HCT116 (cell line): ENCODE data around the gene FEZF1. TPM values are rescaled to one million over a fixed set of nuclear protein-coding genes. Genes with fewer than 3 reads are reported as not detected.

ENCODE experiments used
- ATAC-seq: fragments of 200-7000 bp; cut with Tn5 transposase; 2 replicates; pipeline ENCODE4 v1.9.1; 2020; ENCODE audit warnings: mild to moderate bottlenecking, moderate library complexity
- BruUV-seq: library from RNA; stranded (reverse); fragments of 400-500 nt; replicated peaks from 2 replicates; lab custom pipeline; 2021; lab: Mats Ljungman, UMichigan
- CTCF ChIA-PET: fragments of 300-600 bp; sonication (Branson Sonifier 250); formaldehyde crosslinking; loops from one replicate; lab custom pipeline; 2021; ENCODE audit warnings: antibody characterized with exemption; lab: Charles Lee
- POLR2A ChIA-PET: fragments of 300-600, 350-600 bp; sonication (Branson Sonifier 250); formaldehyde crosslinking; loops from one replicate; lab custom pipeline; 2021; ENCODE audit warnings: antibody characterized with exemption; lab: Charles Lee
- RAD21 ChIA-PET, 2 experiments: fragments of 300-600 bp; sonication (Branson Sonifier 250); formaldehyde crosslinking; loops; one replicate each; lab custom pipeline; 2023; ENCODE audit warnings: low total read pairs in 2 of 2; ENCODE audit not compliant: uncharacterized antibody in 2 of 2, unreplicated experiment in 2 of 2, low non-redundant PET in 1 of 2; lab: Charles Lee
- DNase-seq: peaks from one replicate; pipeline ENCODE4 v3.0.0-alpha.2; 2010; ENCODE audit warnings: low read depth, low spot score
- H2AFZ ChIP-seq: fragments of 200-600 bp; shearing (Covaris generic), sonication (generic); 2 replicates; pipeline ENCODE4 v1.6.1; 2017; ENCODE audit warnings: low read depth, mixed run types, mixed read lengths, antibody characterized with exemption, low read length; ENCODE audit not compliant: poor library complexity, severe bottlenecking
- H3K27ac ChIP-seq: 2 replicates; pipeline ENCODE4 v1.5.1; 2012; ENCODE audit warnings: low read depth, low read length
- H3K27me3 ChIP-seq: fragments of 200-600 bp; sonication (generic); 2 replicates; pipeline ENCODE4 v1.6.1; 2016; ENCODE audit warnings: mixed run types, low read length, mixed read lengths; ENCODE audit not compliant: insufficient read depth
- H3K36me3 ChIP-seq, 2 experiments: fragments of 200-500 bp in 1 of 2; fragments of 200-600 bp in 1 of 2; sonication (Bioruptor generic) in 1 of 2; sonication (generic) in 1 of 2; 2 replicates each; pipeline versions ENCODE4 v1.5.1 to v1.6.1; 2014 to 2016; ENCODE audit warnings: low read length in 2 of 2, inconsistent platforms in 1 of 2, mixed read lengths in 1 of 2, mixed run types in 1 of 2; ENCODE audit not compliant: insufficient read depth in 2 of 2, control insufficient read depth in 1 of 2
- H3K4me1 ChIP-seq, 2 experiments: fragments of 200-600 bp in 1 of 2; sonication (generic) in 1 of 2; 2 replicates each; pipeline versions ENCODE4 v1.5.1 to v1.6.1; 2012 to 2017; ENCODE audit warnings: low read length in 2 of 2, inconsistent platforms in 1 of 2, mild to moderate bottlenecking in 1 of 2, mixed read lengths in 1 of 2, mixed run types in 1 of 2, moderate library complexity in 1 of 2; ENCODE audit not compliant: insufficient read depth in 2 of 2, control insufficient read depth in 1 of 2
- H3K4me2 ChIP-seq: fragments of 200-600 bp; sonication (generic); 2 replicates; pipeline ENCODE4 v1.6.1; 2017; ENCODE audit warnings: mixed run types, low read length, mixed read lengths
- H3K4me3 ChIP-seq, 2 experiments: fragments of 200-600 bp in 1 of 2; sonication (generic) in 1 of 2; replicated peaks in 1 of 2; 2 replicates each; pipeline ENCODE4 v1.5.1; 2011 to 2016; ENCODE audit warnings: low read length in 2 of 2, control low read depth in 1 of 2, low read depth in 1 of 2, mild to moderate bottlenecking in 1 of 2, mixed read lengths in 1 of 2, mixed run types in 1 of 2
- H3K79me2 ChIP-seq: fragments of 200-600 bp; sonication (generic); 2 replicates; pipeline ENCODE4 v1.6.1; 2017; ENCODE audit warnings: mild to moderate bottlenecking, mixed run types, low read length, moderate library complexity, mixed read lengths; ENCODE audit not compliant: insufficient read depth
- H3K9ac ChIP-seq: fragments of 200-600 bp; sonication (generic); 2 replicates; pipeline ENCODE4 v1.6.1; 2016; ENCODE audit warnings: low read length, mixed read lengths
- H3K9me2 ChIP-seq: fragments of 200-600 bp; sonication (generic), shearing (Covaris generic); 2 replicates; pipeline ENCODE4 v1.6.1; 2017; ENCODE audit warnings: mixed run types, mild to moderate bottlenecking, moderate library complexity; ENCODE audit not compliant: insufficient read depth
- H3K9me3 ChIP-seq, 2 experiments: fragments of 200-500 bp in 1 of 2; fragments of 200-600 bp in 1 of 2; sonication (Bioruptor generic) in 1 of 2; sonication (generic) in 1 of 2; 2 replicates each; pipeline ENCODE4 v1.6.1; 2014 to 2017; ENCODE audit warnings: low read length in 2 of 2, mixed read lengths in 2 of 2, inconsistent platforms in 1 of 2, low read depth in 1 of 2, mild to moderate bottlenecking in 1 of 2, mixed run types in 1 of 2, moderate library complexity in 1 of 2; ENCODE audit not compliant: control insufficient read depth in 1 of 2, insufficient read depth in 1 of 2
- H4K20me1 ChIP-seq: fragments of 200-600 bp; sonication (generic), shearing (Covaris generic); 2 replicates; pipeline ENCODE4 v1.6.1; 2017; ENCODE audit warnings: mixed run types, mild to moderate bottlenecking, moderate library complexity; ENCODE audit not compliant: insufficient read depth
- CEBPB ChIP-seq: IDR thresholded peaks from 2 replicates; pipeline ENCODE4 v1.6.1; 2012; ENCODE audit warnings: low read depth
- POLR2A ChIP-seq: IDR thresholded peaks from 2 replicates; pipeline ENCODE4 v1.7.0; 2011; ENCODE audit warnings: borderline replicate concordance; ENCODE audit not compliant: insufficient read depth, insufficient read length; ENCODE audit errors: extremely low read depth
- SIN3A ChIP-seq: IDR thresholded peaks from 2 replicates; pipeline ENCODE4 v1.6.1; 2012; ENCODE audit warnings: low read depth
- YY1 ChIP-seq: IDR thresholded peaks from 2 replicates; pipeline ENCODE4 v1.6.1; 2011; ENCODE audit warnings: low read length, low read depth, moderate library complexity, mild to moderate bottlenecking; ENCODE audit not compliant: insufficient replicate concordance; ENCODE audit errors: extremely low read depth
- ZNF274 ChIP-seq: fragments of 200-500 bp; sonication (Bioruptor generic); IDR thresholded peaks from 2 replicates; pipeline ENCODE4 v1.6.1; 2014; ENCODE audit warnings: mild to moderate bottlenecking, low read depth, low read length, inconsistent platforms
- intact Hi-C: fragments of 100-400 bp; cut with micrococcal nuclease; formaldehyde crosslinking; loops from 2 replicates; pipeline ENCODE4 v1.10.0; 2022
- total RNA-seq: library from RNA; stranded (reverse); gene quantifications from one replicate; pipeline ENCODE4 v1.2.1, GENCODE V29; 2021; ENCODE audit not compliant: unreplicated experiment
- TF ChIP-seq, protein P1 (sequence below): IDR thresholded peaks from 2 replicates; pipeline ENCODE4 v1.6.1; 2011; ENCODE audit warnings: mild to moderate bottlenecking, low read length, moderate library complexity; ENCODE audit not compliant: insufficient replicate concordance; ENCODE audit errors: extremely low read depth
- TF ChIP-seq, protein P2 (sequence below): IDR thresholded peaks from 2 replicates; pipeline ENCODE4 v1.6.1; 2012; ENCODE audit warnings: low read depth

FEZF1 gene
- total RNA-seq, 1 experiment from 2014 or later = 0.37 TPM

DNA sequence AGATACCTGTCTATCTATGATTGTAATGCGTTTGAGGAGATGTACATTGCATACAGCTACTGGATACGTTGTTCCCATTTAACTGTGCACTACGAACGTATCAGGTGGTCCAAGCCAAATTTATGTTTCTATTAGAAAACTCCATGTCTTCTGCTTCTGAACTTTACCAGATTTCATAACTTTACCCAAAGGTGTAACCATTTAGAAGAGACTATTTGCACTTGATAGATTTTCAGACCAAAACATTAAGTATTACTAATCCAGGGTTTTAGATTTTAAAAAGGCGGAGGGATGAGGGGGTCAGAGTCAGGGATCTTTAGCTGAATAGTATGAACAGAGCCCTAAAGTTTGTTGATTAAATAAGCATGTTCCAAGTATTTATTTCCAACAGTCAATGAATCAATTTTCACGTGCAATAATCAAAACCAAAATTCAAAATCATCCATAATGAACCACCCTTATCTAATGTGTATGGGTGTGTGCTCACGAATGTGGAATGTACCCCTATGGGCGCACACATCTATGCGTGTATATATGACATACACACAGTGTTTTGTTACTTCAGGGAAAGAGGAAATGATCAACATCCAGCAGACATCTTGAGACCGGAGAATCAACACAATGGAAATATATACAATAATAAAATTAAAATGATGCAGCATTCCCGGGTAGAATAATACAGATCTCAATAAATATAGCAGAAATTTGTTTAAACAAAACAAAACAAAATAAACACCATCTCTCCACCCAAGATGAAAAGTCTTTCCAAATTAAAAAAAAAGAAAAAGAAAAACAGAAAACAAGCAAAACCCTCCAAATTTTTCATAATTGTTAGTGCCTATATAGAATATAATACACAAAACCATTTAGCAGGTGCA lies 3.4 kb downstream of the FEZF1 start:
- ATAC-seq (no peak), DNase-seq (no peak)
- peaks cover 0 to 9% of the 10 kb centered on the region in 2 experiments; a peak in 3 of 4 replicates for H3K4me1 ChIP-seq
- no peak overlapping the region for H3K4me2 ChIP-seq
- no peak overlapping the region for H3K4me3 ChIP-seq
- no peaks in the 10 kb centered on the region for H3K9me3 ChIP-seq
- intact Hi-C loops = no loop called here
- no peak overlapping the region for H3K9ac ChIP-seq
- no peak overlapping the region for H3K27ac ChIP-seq
- H3K27me3 ChIP-seq = no peaks in the 10 kb centered on the region
- CTCF ChIA-PET = no interaction called here
- no TSS peak for BruUV-seq
- no peaks in the 10 kb centered on the region for H4K20me1 ChIP-seq
- POLR2A ChIA-PET = no interaction called here
- H3K9me2 ChIP-seq = no peaks in the 10 kb centered on the region
- TF ChIP-seq CEBPB (no peak), SIN3A (no peak), YY1 (no peak), POLR2A (no peak), ZNF274 (no peak)
- TF ChIP-seq, protein P1, sequence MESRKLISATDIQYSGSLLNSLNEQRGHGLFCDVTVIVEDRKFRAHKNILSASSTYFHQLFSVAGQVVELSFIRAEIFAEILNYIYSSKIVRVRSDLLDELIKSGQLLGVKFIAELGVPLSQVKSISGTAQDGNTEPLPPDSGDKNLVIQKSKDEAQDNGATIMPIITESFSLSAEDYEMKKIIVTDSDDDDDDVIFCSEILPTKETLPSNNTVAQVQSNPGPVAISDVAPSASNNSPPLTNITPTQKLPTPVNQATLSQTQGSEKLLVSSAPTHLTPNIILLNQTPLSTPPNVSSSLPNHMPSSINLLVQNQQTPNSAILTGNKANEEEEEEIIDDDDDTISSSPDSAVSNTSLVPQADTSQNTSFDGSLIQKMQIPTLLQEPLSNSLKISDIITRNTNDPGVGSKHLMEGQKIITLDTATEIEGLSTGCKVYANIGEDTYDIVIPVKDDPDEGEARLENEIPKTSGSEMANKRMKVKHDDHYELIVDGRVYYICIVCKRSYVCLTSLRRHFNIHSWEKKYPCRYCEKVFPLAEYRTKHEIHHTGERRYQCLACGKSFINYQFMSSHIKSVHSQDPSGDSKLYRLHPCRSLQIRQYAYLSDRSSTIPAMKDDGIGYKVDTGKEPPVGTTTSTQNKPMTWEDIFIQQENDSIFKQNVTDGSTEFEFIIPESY = no peak
- TF ChIP-seq, protein P2, sequence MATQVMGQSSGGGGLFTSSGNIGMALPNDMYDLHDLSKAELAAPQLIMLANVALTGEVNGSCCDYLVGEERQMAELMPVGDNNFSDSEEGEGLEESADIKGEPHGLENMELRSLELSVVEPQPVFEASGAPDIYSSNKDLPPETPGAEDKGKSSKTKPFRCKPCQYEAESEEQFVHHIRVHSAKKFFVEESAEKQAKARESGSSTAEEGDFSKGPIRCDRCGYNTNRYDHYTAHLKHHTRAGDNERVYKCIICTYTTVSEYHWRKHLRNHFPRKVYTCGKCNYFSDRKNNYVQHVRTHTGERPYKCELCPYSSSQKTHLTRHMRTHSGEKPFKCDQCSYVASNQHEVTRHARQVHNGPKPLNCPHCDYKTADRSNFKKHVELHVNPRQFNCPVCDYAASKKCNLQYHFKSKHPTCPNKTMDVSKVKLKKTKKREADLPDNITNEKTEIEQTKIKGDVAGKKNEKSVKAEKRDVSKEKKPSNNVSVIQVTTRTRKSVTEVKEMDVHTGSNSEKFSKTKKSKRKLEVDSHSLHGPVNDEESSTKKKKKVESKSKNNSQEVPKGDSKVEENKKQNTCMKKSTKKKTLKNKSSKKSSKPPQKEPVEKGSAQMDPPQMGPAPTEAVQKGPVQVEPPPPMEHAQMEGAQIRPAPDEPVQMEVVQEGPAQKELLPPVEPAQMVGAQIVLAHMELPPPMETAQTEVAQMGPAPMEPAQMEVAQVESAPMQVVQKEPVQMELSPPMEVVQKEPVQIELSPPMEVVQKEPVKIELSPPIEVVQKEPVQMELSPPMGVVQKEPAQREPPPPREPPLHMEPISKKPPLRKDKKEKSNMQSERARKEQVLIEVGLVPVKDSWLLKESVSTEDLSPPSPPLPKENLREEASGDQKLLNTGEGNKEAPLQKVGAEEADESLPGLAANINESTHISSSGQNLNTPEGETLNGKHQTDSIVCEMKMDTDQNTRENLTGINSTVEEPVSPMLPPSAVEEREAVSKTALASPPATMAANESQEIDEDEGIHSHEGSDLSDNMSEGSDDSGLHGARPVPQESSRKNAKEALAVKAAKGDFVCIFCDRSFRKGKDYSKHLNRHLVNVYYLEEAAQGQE = no peak
- no peaks in the 10 kb centered on the region for H3K36me3 ChIP-seq
- no peak overlapping the region for H2AFZ ChIP-seq
- RAD21 ChIA-PET = no interaction called here
- H3K79me2 ChIP-seq = no peaks in the 10 kb centered on the region
